ENCODE measurements around the gene C3AR1.
A peak's percentile ranks its signal among the peaks of the same experiment; 100 is the strongest.
"Not testable (repeated sequence)": the region's sequence is repeated elsewhere in the genome, so short reads cannot be mapped to it uniquely, and the experiment has no call there.

Gene C3AR1

DNA sequence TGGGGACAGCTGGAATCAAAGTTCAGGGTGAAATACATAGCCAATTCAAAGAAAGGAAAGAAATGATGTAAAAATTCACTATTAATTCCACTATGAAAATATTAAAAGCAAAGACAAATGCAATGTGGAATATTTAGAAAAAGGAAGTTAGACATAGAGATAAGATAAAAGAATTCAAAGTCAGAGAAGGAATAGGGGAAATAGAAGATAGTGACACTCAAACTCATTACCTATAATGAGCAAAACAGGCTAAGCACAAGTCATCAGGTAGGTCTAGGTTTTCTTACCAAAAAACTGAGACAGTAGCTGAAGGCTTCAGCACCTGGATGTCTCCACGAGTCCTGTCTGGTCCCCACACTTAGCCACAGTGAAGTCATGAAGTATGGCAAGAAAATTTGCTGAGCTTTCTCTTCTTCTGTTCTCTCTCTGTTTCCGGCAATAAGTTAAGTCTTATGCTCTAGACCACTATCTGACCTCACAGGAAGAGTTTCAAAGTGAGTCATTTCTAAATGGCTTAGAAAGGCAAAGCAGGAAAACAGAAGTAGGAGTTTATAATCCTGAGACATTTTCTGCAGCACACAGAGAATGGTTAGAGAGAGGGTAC is at the start of gene C3AR1:
Gene C3AR1 (minus strand): TSS at position 369 of the 604 bp plus-strand sequence. CDS start 6,174 bp downstream, outside the sequence.
- peak within 1 kb of the TSS in 1 of 2 donors; percentile 55 for H3K27ac ChIP-seq
- DNase-seq (ENCODE audit: low spot score): no peak
- peak within 1 kb of the TSS; percentile 32 for H3K4me3 ChIP-seq
- TF ChIP-seq, protein P1, sequence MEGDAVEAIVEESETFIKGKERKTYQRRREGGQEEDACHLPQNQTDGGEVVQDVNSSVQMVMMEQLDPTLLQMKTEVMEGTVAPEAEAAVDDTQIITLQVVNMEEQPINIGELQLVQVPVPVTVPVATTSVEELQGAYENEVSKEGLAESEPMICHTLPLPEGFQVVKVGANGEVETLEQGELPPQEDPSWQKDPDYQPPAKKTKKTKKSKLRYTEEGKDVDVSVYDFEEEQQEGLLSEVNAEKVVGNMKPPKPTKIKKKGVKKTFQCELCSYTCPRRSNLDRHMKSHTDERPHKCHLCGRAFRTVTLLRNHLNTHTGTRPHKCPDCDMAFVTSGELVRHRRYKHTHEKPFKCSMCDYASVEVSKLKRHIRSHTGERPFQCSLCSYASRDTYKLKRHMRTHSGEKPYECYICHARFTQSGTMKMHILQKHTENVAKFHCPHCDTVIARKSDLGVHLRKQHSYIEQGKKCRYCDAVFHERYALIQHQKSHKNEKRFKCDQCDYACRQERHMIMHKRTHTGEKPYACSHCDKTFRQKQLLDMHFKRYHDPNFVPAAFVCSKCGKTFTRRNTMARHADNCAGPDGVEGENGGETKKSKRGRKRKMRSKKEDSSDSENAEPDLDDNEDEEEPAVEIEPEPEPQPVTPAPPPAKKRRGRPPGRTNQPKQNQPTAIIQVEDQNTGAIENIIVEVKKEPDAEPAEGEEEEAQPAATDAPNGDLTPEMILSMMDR (IDR thresholded peaks at IDR 0.05): no peak

DNA sequence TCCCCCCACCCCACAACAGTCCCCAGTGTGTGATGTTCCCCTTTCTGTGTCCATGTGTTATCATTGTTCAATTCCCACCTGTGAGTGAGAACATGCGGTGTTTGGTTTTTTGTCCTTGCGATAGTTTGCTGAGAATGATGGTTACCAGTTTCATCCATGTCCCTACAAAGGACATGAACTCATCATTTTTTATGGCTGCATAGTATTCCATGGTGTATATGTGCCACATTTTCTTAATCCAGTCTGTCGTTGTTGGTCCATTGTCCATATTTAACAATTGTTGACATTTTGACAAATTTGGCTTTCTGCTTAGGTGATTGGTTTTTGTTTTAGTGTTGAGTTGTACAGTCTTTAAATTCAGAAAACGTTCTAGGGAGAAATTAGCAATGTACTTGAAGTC is 47.0 kb upstream of the C3AR1 start:
- not testable (repeated sequence) for H3K27ac ChIP-seq; DNase-seq (ENCODE audit: low spot score); H3K4me3 ChIP-seq

DNA sequence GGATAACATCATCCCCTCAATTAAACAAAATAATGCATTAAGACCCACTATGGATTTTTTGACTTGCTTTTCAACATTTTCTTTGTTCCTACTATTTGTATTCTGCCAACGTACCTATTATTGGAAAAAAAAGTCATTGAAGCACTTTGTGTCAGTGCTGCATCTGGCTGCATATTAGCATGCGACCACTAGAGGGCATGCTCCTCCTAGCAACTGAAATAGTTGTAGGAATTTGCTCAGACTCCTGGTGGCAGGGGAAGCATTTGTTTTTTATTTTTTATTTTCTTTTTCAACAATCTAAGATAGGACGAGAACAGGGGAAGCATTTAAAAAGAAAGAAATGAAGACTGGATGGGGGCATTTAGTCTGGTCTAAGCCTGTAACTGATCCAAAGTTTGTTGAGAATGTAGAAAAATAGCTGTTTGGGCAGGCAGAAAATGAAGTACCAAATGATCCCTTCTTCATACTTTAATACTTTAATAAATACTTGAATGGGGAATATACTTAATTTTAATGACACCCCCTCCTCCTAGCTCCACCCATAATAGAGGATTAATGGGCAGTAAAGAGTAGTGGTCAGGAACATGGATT is 42.7 kb upstream of the C3AR1 start:
- peak; percentile 76 for DNase-seq (ENCODE audit: low spot score)
- Histone ChIP-seq H3K4me3 (no peak overlapping the region), H3K27ac (no peak overlapping the region)
- TF ChIP-seq, protein P1 (IDR thresholded peaks at IDR 0.05): peak; percentile 67

DNA sequence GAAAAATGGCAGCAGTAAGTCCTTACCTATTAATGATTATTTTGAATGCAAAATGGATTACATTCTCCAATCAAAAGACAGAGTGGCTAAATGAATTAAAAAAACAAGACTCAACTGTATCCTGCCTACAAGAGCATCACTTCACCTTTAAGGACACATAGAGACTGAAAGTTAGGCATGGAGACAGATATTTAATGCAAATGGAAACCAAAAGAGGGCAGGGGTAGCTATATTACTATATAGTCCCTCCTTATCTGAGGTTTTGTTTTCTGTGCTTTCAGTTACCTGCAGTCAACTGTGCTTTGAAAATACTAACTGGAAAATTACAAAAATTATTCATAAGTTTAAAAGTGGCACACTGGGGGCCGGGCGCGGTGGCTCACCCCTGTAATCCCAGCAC is 33.1 kb upstream of the C3AR1 start:
- DNase-seq (ENCODE audit: low spot score): no peak
- Histone ChIP-seq H3K27ac (no peak overlapping the region), H3K4me3 (no peak overlapping the region)
- TF ChIP-seq, protein P1 (IDR thresholded peaks at IDR 0.05): no peak

DNA sequence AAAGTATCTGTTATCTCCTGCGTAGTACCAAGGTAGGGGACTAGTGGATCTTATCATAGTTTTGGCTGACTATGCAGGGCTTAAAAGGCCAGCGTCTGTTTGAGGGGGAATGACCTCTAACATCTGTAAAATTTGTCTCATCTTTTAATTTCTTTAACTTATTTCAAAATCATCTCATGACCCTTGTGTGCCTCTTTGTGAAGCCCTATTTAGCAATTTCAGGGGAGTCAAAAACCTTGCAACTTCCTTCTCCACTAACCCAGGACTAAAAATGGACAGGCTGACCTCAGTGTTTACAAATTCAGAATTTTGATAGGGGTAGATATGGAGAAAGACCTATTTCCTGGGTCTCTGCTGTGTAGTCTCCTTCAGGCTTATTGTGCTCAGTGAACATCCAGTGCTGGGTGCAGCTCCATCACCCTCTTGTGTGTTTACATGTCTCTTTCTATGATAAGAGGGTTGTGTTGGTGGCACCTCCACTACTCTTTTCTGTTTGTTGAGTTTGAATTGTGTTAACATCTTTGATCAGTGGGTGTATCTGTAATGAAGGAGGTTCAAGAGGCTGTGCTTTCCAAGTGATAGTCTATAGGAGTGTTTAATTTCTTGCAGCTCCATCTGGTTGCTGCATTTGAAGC is 30.2 kb upstream of the C3AR1 start:
- TF ChIP-seq, protein P1 (IDR thresholded peaks at IDR 0.05): no peak
- H3K27ac ChIP-seq: no peak overlapping the region

DNA sequence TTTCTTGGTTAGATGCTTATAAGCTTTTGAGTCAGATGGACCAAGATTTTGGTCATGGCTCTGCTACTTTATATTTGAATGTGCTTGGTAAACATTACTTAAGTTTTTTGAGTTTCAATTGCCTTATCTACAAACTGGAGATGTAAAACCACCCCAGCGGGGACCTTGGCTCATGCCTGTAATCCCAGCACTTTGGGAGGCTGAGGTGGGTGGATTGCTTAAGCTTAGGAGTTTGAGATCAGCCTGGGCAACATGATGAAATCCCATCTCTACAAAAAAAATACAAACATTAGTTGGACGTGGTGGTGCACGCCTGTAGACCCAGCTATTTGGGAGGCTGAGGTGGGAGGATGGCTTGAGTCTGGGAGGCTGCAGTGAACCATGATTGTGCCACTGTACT is 27.1 kb upstream of the C3AR1 start:
- no peak for DNase-seq (ENCODE audit: low spot score)

More for the DNA sequence above, 30.2 kb upstream of the C3AR1 start:
- no peak overlapping the region for H3K4me3 ChIP-seq
- no peak for DNase-seq (ENCODE audit: low spot score)

DNA sequence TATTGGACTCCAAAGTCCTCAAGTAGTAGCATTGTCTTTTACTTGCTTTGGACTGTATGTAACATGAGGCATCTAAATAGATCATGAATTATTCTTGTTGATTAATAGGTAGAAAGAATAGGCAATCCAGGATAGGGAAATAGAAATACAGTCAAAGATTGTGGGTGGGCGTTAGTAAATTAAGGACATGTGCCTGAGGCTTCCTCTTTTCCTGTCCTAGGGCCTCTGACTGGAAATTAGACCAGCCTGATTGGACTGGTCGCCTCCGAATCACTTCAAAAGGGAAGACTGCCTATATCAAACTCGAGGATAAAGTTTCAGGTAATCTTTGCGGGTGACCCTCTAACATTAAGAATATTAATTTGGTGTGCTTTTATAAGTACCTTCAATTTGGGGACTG is 23.6 kb upstream of the C3AR1 start:
- no peak overlapping the region for H3K4me3 ChIP-seq
- no peak for DNase-seq (ENCODE audit: low spot score)
- H3K27ac ChIP-seq: no peak overlapping the region
- TF ChIP-seq, protein P1 (IDR thresholded peaks at IDR 0.05): no peak

More for the DNA sequence above, 27.1 kb upstream of the C3AR1 start:
- H3K27ac ChIP-seq: no peak overlapping the region
- TF ChIP-seq, protein P1 (IDR thresholded peaks at IDR 0.05): no peak
- H3K4me3 ChIP-seq: no peak overlapping the region

DNA sequence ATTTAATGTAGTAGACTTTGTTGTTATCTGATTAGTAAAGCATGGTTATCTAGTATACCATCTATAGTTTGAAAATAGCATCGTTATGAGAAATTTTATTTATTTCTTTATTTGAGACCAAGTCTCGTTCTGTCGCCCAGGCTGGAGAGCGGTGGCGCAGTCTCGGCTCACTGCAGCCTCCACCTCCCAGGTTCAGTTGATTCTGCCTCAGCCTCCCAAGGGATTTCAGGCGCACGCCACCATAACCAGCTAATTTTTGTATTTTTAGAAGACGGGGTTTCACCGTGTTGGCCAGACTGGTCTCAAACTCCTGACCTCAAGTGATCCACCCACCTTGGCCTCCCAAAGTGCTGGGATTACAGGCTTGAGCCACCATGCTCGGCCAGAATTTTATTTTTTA is 23.1 kb upstream of the C3AR1 start:
- H3K27ac ChIP-seq; H3K4me3 ChIP-seq; DNase-seq (ENCODE audit: low spot score): not testable (repeated sequence)

All from coronary artery (tissue), 2 donors.